ENCODE data around the gene ACAP1. TPM values are rescaled to one million over a fixed set of nuclear protein-coding genes. Genes with fewer than 3 reads are reported as not detected.
"Not testable (repeated sequence)": the region's sequence is repeated elsewhere in the genome, so short reads cannot be mapped to it uniquely, and the experiment has no call there.

Gene ACAP1
- total RNA-seq, 1 donor from 2014 or later, result 328 TPM

DNA sequence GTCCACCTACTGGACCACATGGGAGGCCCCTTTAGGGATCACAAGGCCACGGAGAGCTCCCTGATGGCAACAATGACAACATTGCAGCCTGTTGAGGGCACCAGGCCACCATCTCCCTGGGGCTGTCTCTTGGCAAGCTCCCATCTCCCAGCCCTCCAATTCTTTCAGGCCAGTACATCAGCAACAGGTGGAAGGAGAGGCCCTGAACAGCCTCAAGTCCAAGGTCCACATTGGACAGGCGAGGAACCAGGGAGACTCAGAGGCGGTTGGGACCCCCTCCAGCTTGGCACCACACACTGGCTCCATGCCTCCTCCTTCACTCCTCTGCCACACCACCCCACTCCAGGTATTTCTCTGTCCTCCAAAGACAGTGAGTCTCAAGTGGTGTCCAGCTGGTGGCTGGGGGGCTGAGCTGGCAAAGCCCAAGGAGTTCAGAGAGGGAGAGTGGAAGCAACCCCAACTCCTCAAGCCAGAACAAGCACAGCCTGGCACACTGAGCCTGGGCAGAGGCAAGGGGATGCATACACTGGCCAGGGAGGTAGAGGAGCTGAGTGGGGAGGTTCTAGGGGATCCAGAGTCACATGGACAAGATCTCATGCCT is 1.3 kb upstream of the ACAP1 start:
- H3K27ac Mint-ChIP-seq, result peak overlapping the region; percentile 98
- peaks cover 18% of the 10 kb centered on the region for H3K36me3 Mint-ChIP-seq (ENCODE audit: low read depth)
- no peaks in the 10 kb centered on the region for H3K9me3 Mint-ChIP-seq
- ATAC-seq (ENCODE audit: low read depth), result no peak
- intact Hi-C loops (cut with micrococcal nuclease), result no loop called here
- H3K4me1 Mint-ChIP-seq, result peaks cover 58% of the 10 kb centered on the region
- TF ChIP-seq, protein P1, sequence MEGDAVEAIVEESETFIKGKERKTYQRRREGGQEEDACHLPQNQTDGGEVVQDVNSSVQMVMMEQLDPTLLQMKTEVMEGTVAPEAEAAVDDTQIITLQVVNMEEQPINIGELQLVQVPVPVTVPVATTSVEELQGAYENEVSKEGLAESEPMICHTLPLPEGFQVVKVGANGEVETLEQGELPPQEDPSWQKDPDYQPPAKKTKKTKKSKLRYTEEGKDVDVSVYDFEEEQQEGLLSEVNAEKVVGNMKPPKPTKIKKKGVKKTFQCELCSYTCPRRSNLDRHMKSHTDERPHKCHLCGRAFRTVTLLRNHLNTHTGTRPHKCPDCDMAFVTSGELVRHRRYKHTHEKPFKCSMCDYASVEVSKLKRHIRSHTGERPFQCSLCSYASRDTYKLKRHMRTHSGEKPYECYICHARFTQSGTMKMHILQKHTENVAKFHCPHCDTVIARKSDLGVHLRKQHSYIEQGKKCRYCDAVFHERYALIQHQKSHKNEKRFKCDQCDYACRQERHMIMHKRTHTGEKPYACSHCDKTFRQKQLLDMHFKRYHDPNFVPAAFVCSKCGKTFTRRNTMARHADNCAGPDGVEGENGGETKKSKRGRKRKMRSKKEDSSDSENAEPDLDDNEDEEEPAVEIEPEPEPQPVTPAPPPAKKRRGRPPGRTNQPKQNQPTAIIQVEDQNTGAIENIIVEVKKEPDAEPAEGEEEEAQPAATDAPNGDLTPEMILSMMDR (IDR thresholded peaks at IDR 0.05), result no peak
- CTCF ChIA-PET, result interaction anchor here (1.4 to 3.7 kb wide), 5 partner anchors 10 to 179 kb away, joined by 3 to 21 read pairs (median 14); no protein-coding TSS in a partner anchor
- no peaks in the 10 kb centered on the region for H3K27me3 Mint-ChIP-seq
- no peak for DNase-seq
- POLR2A ChIA-PET, result interaction anchor here (0.8 to 3.4 kb wide), 6 partner anchors 21 to 149 kb away, joined by 3 to 35 read pairs (median 4); partner anchors contain the start of genes GPS2 and POLR2A
- peak overlapping the region; percentile 85 for H3K4me3 Mint-ChIP-seq

DNA sequence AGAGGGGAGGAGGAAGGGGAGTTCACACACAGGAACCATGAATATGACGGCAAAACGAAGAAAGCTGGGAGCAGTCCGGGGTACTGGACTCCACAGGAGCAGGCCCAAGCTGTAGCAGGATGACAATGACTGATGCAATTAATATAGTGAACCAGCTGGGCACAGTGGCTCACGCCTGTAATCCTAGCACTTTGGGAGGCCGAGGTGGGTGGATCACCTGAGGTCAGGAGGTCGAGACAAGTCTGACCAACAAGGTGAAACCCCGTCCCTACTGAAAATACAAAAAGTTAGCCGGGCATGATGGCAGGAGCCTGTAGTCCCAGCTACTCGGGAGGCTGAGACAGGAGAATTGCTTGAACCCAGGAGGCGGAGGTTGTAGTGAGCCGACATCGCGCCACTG is 564 bp upstream of the ACAP1 start:
- CTCF ChIA-PET, result interaction anchor here (0.8 to 3.7 kb wide), 10 partner anchors 10 to 290 kb away, joined by 3 to 21 read pairs (median 6); partner anchors contain the start of gene SLC2A4
- POLR2A ChIA-PET, result interaction anchor here (0.6 to 3.4 kb wide), 33 partner anchors 10 to 837 kb away, joined by 3 to 48 read pairs (median 5); partner anchors contain the start of genes CD68, DVL2, FXR2 and GABARAP
- intact Hi-C loops (cut with micrococcal nuclease), result loop anchor here (1.0 kb wide), 1 partner anchor 15 kb away; no protein-coding TSS in a partner anchor

DNA sequence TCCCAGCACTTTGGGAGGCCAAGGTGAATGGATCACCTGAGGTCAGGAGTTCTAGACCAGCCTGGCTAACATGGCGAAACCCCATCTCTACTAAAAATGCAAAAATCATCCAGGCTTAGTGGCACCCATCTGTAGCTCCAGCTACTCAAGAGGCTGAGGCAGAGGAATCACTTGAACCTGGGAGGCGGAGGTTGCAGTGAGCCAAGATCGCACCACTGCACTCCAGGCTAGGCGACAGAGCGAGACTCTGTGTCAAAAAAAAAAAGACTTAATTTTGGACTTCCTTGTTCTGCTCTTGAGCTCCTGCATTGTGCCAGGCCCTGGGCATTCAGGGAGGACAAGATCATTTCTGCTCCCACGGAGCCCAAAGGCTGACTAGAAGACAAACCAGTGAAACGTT is 1.3 kb downstream of the ACAP1 start:
- POLR2A ChIA-PET, result interaction anchor here (0.7 to 3.4 kb wide), 21 partner anchors 8 to 349 kb away, joined by 3 to 48 read pairs (median 10); partner anchors contain the start of genes CD68, DVL2, GABARAP and GPS2
- Mint-ChIP-seq H3K4me1 (peaks cover 43% of the 10 kb centered on the region), H3K27ac (peak overlapping the region; percentile 98), H3K36me3 (ENCODE audit: low read depth) (peaks cover 35% of the 10 kb centered on the region), H3K4me3 (peak overlapping the region; percentile 85)
- CTCF ChIA-PET, result interaction anchor here (0.5 to 3.8 kb wide), 11 partner anchors 8 to 652 kb away, joined by 3 to 21 read pairs (median 6); no protein-coding TSS in a partner anchor
- intact Hi-C loops (cut with micrococcal nuclease), result loop anchor here (1.0 kb wide), 1 partner anchor 8 kb away; the partner anchor contains the start of gene NEURL4
- H3K27me3 Mint-ChIP-seq, H3K9me3 Mint-ChIP-seq, DNase-seq: not testable (repeated sequence)
- peak; percentile 22 for ATAC-seq (ENCODE audit: low read depth)

More for the DNA sequence above, 564 bp upstream of the ACAP1 start:
- Mint-ChIP-seq H3K4me3 (peak overlapping the region; percentile 85), H3K4me1 (peaks cover 53% of the 10 kb centered on the region), H3K27ac (peak overlapping the region; percentile 98), H3K36me3 (ENCODE audit: low read depth) (peaks cover 21% of the 10 kb centered on the region)
- not testable (repeated sequence) for ATAC-seq (ENCODE audit: low read depth); H3K27me3 Mint-ChIP-seq; DNase-seq; H3K9me3 Mint-ChIP-seq

DNA sequence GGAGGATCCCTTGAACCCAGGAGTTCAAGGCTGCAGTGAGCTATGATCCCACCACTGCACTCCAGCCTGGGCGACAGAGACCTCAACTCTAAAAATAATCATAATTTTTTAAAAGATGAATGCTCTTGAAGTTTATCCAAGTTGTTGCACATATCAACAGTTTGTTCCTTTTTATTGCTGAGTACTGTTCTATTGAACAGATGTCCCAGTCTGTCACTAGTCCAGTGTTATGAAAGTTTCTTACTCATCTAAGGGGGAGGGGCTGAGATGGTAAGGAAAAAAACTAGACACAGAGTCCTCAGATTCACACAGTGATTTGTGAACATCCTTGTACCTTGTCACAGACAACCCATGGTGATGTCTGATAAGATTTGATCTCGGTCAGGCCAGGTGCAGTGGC is 3.9 kb downstream of the ACAP1 start:
- no peaks in the 10 kb centered on the region for H3K27me3 Mint-ChIP-seq
- TF ChIP-seq, protein P1 (IDR thresholded peaks at IDR 0.05), result no peak
- ATAC-seq (ENCODE audit: low read depth) (no peak), DNase-seq (no peak)
- no peaks in the 10 kb centered on the region for H3K9me3 Mint-ChIP-seq
- ChIA-PET CTCF (interaction anchor here (3.8 kb wide), 1 partner anchor 11 kb away, joined by 13 read pairs; no protein-coding TSS in a partner anchor), POLR2A (no interaction called here)
- no peak overlapping the region for H3K4me3 Mint-ChIP-seq
- H3K4me1 Mint-ChIP-seq, result peaks cover 31% of the 10 kb centered on the region
- intact Hi-C loops (cut with micrococcal nuclease), result no loop called here
- H3K36me3 Mint-ChIP-seq (ENCODE audit: low read depth), result peaks cover 54% of the 10 kb centered on the region
- no peak overlapping the region for H3K27ac Mint-ChIP-seq

DNA sequence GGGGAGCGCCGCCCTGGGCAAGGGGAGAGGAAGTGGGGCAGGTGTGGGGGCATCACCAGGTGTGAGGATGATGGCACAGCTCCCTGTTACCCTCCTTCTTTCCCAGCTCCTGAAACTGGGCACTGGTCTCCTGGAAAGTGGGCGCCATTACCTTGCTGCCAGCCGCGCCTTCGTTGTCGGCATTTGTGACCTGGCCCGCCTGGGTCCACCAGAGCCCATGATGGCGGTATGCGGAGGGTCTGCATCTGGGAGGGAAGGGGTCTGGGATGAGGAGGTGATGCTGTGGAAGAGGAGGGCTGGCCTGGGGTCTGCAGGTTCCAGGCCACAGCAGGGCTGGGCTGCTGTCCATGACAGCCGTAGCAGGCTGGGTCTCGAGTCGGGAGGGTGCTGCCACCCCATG is 5.5 kb downstream of the ACAP1 start:
- Mint-ChIP-seq H3K27me3 (no peaks in the 10 kb centered on the region), H3K27ac (peak overlapping the region; percentile 25), H3K36me3 (ENCODE audit: low read depth) (peaks cover 60% of the 10 kb centered on the region), H3K4me3 (no peak overlapping the region), H3K4me1 (peaks cover 19% of the 10 kb centered on the region), H3K9me3 (no peaks in the 10 kb centered on the region)
- TF ChIP-seq, protein P1 (IDR thresholded peaks at IDR 0.05), result no peak
- intact Hi-C loops (cut with micrococcal nuclease), result no loop called here
- POLR2A ChIA-PET, result no interaction called here
- DNase-seq (no peak), ATAC-seq (ENCODE audit: low read depth) (no peak)
- CTCF ChIA-PET, result no interaction called here

DNA sequence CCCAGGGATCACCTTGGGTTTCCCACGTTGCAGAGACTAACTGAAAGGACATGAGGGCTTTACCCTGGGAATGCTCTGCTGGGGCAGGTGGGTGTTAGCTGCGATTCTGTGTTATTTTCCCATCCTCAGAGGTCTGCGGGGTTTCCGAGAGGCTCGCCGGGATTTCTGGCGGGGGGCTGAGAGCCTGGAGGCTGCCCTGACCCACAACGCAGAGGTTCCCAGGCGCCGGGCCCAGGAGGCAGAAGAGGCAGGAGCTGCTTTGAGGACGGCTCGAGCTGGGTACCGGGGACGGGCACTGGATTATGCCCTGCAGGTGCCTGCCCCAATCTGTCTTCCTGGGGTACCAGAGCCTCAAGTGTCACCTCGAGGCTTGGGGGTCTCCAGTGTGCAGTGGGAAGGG is 6.9 kb downstream of the ACAP1 start:
- Mint-ChIP-seq H3K27me3 (no peaks in the 10 kb centered on the region), H3K36me3 (ENCODE audit: low read depth) (peaks cover 63% of the 10 kb centered on the region), H3K4me3 (no peak overlapping the region), H3K27ac (peak overlapping the region; percentile 72), H3K9me3 (no peaks in the 10 kb centered on the region), H3K4me1 (peaks cover 7% of the 10 kb centered on the region)
- DNase-seq, result no peak
- POLR2A ChIA-PET, result interaction anchor here (0.5 to 1.4 kb wide), 2 partner anchors 14 to 141 kb away, joined by 3 to 4 read pairs; partner anchors contain the start of genes NEURL4 and POLR2A
- intact Hi-C loops (cut with micrococcal nuclease), result no loop called here
- ATAC-seq (ENCODE audit: low read depth), result no peak
- TF ChIP-seq, protein P1 (IDR thresholded peaks at IDR 0.05), result no peak
- CTCF ChIA-PET, result interaction anchor here (1.1 to 3.9 kb wide), 2 partner anchors 14 to 297 kb away, joined by 4 to 19 read pairs; partner anchors contain the start of gene NEURL4
